ENCODE measurements around the gene CLK4. TPM values are rescaled to one million over a fixed set of nuclear protein-coding genes. Genes with fewer than 3 reads are reported as not detected.

CLK4 gene
- polyA plus RNA-seq, 2 of the 4 experiments (the other 2 are of a cell fraction), result 13.1 to 26.0 TPM

DNA sequence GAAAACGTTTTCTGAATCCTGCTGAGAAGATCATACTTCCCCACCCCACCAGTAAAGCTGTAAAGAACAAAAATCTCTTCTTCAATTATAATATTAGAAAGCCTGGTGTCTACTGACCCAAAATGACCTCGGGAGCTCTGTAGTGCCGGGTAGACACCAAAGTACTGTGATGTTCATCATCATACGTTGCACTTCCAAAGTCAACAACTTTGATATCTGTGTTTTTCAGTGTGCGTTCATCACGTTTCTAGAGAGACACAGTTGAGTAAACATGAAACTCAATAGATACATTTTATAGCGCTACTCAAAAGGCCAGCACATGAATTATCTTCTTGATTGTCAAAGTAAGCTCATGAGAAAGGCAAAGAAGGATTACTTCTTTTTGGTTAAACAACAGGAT is 14.6 kb downstream of the CLK4 start:
- Histone ChIP-seq H3K4me1 (no peaks in the 10 kb centered on the region), H3K4me3 (no peak overlapping the region), H3K4me2 (no peak overlapping the region), H3K9me3 (peaks cover 7% of the 10 kb centered on the region; the same call in 2 of the 3 replicates), H3K27ac (no peak overlapping the region)
- POLR2A ChIA-PET, result no interaction called here
- no peak for FAIRE-seq
- ATAC-seq, result no peak
- WGBS (ENCODE audit: missing lambda C conversion rate), result 91% methylated on average over 7 of the region's 7 CpGs
- no peak for DNase-seq (ENCODE audit: low read depth in 1 of 2, low spot score in 1 of 2)
- TF ChIP-seq RCOR1 (IDR thresholded peaks at IDR 0.05; ENCODE audit: low read depth, low read length), result no peak
- no peak for TF ChIP-seq BHLHE40 (IDR thresholded peaks at IDR 0.05; ENCODE audit: low read depth, low read length)
- TF ChIP-seq POLR2AphosphoS2 (conservative IDR thresholded peaks at IDR 0.05; ENCODE audit: low read length), result no peak
- TF ChIP-seq, protein P1, sequence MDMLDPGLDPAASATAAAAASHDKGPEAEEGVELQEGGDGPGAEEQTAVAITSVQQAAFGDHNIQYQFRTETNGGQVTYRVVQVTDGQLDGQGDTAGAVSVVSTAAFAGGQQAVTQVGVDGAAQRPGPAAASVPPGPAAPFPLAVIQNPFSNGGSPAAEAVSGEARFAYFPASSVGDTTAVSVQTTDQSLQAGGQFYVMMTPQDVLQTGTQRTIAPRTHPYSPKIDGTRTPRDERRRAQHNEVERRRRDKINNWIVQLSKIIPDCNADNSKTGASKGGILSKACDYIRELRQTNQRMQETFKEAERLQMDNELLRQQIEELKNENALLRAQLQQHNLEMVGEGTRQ (IDR thresholded peaks at IDR 0.05), result no peak
- TF ChIP-seq CBX8 (IDR thresholded peaks at IDR 0.05), result no peak
- TF ChIP-seq JUN (IDR thresholded peaks at IDR 0.05), result no peak
- TF ChIP-seq, protein P2, sequence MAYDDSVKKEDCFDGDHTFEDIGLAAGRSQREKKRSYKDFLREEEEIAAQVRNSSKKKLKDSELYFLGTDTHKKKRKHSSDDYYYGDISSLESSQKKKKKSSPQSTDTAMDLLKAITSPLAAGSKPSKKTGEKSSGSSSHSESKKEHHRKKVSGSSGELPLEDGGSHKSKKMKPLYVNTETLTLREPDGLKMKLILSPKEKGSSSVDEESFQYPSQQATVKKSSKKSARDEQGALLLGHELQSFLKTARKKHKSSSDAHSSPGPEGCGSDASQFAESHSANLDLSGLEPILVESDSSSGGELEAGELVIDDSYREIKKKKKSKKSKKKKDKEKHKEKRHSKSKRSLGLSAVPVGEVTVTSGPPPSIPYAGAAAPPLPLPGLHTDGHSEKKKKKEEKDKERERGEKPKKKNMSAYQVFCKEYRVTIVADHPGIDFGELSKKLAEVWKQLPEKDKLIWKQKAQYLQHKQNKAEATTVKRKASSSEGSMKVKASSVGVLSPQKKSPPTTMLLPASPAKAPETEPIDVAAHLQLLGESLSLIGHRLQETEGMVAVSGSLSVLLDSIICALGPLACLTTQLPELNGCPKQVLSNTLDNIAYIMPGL (CRISPR knock-in tag; IDR thresholded peaks at IDR 0.05; ENCODE audit: borderline replicate concordance), result no peak
- TF ChIP-seq, protein P3, sequence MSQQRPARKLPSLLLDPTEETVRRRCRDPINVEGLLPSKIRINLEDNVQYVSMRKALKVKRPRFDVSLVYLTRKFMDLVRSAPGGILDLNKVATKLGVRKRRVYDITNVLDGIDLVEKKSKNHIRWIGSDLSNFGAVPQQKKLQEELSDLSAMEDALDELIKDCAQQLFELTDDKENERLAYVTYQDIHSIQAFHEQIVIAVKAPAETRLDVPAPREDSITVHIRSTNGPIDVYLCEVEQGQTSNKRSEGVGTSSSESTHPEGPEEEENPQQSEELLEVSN (IDR thresholded peaks at IDR 0.05; ENCODE audit: borderline replicate concordance, low read depth), result no peak
- no peak for TF ChIP-seq HDAC2 (IDR thresholded peaks at IDR 0.05)
- TF ChIP-seq EHF (CRISPR knock-in tag; IDR thresholded peaks at IDR 0.05), result no peak
- no peak for TF ChIP-seq CHD4 (IDR thresholded peaks at IDR 0.05; ENCODE audit: borderline replicate concordance)
- TF ChIP-seq, protein P4, sequence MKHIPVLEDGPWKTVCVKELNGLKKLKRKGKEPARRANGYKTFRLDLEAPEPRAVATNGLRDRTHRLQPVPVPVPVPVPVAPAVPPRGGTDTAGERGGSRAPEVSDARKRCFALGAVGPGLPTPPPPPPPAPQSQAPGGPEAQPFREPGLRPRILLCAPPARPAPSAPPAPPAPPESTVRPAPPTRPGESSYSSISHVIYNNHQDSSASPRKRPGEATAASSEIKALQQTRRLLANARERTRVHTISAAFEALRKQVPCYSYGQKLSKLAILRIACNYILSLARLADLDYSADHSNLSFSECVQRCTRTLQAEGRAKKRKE (CRISPR knock-in tag; IDR thresholded peaks at IDR 0.05; ENCODE audit: low read depth), result no peak
- TF ChIP-seq ZC3H11A (IDR thresholded peaks at IDR 0.05), result no peak
- TF ChIP-seq, protein P5, sequence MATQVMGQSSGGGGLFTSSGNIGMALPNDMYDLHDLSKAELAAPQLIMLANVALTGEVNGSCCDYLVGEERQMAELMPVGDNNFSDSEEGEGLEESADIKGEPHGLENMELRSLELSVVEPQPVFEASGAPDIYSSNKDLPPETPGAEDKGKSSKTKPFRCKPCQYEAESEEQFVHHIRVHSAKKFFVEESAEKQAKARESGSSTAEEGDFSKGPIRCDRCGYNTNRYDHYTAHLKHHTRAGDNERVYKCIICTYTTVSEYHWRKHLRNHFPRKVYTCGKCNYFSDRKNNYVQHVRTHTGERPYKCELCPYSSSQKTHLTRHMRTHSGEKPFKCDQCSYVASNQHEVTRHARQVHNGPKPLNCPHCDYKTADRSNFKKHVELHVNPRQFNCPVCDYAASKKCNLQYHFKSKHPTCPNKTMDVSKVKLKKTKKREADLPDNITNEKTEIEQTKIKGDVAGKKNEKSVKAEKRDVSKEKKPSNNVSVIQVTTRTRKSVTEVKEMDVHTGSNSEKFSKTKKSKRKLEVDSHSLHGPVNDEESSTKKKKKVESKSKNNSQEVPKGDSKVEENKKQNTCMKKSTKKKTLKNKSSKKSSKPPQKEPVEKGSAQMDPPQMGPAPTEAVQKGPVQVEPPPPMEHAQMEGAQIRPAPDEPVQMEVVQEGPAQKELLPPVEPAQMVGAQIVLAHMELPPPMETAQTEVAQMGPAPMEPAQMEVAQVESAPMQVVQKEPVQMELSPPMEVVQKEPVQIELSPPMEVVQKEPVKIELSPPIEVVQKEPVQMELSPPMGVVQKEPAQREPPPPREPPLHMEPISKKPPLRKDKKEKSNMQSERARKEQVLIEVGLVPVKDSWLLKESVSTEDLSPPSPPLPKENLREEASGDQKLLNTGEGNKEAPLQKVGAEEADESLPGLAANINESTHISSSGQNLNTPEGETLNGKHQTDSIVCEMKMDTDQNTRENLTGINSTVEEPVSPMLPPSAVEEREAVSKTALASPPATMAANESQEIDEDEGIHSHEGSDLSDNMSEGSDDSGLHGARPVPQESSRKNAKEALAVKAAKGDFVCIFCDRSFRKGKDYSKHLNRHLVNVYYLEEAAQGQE (IDR thresholded peaks at IDR 0.05), result no peak
- TF ChIP-seq POLR2A (IDR thresholded peaks at IDR 0.05; ENCODE audit: low read length), result no peak
- no peak for TF ChIP-seq TP53 (CRISPR knock-in tag; IDR thresholded peaks at IDR 0.05)
- TF ChIP-seq, protein P6, sequence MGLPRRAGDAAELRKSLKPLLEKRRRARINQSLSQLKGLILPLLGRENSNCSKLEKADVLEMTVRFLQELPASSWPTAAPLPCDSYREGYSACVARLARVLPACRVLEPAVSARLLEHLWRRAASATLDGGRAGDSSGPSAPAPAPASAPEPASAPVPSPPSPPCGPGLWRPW (IDR thresholded peaks at IDR 0.05), result no peak
- CTCF ChIA-PET, result no interaction called here

DNA sequence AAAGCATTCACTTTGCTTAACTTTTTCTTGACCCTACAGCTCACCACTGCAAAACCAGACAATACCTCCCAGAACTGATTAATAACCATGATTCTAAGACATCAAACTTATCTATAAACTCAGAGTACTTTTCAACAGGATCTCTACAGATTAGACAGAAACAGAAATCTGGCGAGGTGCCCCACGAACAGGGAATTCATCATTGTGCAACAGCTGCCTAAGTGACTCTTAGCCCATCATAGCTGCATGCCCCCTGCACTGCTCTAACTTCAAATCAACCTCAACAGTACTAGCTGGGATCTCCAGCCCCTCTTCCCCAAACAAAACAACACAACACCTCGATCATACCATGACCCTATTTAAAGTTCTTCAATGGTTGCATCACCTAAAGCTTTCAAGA is 20.6 kb downstream of the CLK4 start:
- no peak overlapping the region for H3K4me2 ChIP-seq
- H3K4me3 ChIP-seq, result no peak overlapping the region
- FAIRE-seq, result no peak
- H3K9me3 ChIP-seq, result peaks cover 28% of the 10 kb centered on the region
- no peak for ATAC-seq
- DNase-seq (ENCODE audit: low read depth in 1 of 2, low spot score in 1 of 2), result no peak
- no peak overlapping the region for H3K27ac ChIP-seq
- no peak for TF ChIP-seq MAZ (IDR thresholded peaks at IDR 0.05; ENCODE audit: borderline replicate concordance, low read depth, low read length)
- no peak for TF ChIP-seq RARB (CRISPR knock-in tag; IDR thresholded peaks at IDR 0.05)
- TF ChIP-seq NPAS2 (CRISPR knock-in tag; IDR thresholded peaks at IDR 0.05; ENCODE audit: borderline replicate concordance), result no peak
- no peak for TF ChIP-seq SREBF2 (IDR thresholded peaks at IDR 0.05)
- no peak for TF ChIP-seq FOSB (CRISPR knock-in tag; IDR thresholded peaks at IDR 0.05)
- TF ChIP-seq, protein P7, sequence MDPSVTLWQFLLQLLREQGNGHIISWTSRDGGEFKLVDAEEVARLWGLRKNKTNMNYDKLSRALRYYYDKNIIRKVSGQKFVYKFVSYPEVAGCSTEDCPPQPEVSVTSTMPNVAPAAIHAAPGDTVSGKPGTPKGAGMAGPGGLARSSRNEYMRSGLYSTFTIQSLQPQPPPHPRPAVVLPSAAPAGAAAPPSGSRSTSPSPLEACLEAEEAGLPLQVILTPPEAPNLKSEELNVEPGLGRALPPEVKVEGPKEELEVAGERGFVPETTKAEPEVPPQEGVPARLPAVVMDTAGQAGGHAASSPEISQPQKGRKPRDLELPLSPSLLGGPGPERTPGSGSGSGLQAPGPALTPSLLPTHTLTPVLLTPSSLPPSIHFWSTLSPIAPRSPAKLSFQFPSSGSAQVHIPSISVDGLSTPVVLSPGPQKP (IDR thresholded peaks at IDR 0.05; ENCODE audit: low read depth, low read length), result no peak
- TF ChIP-seq ZSCAN20 (CRISPR knock-in tag; IDR thresholded peaks at IDR 0.05), result no peak
- TF ChIP-seq HDAC2 (IDR thresholded peaks at IDR 0.05), result no peak
- TF ChIP-seq HEYL (CRISPR knock-in tag; IDR thresholded peaks at IDR 0.05), result no peak
- TF ChIP-seq ZNF302 (CRISPR knock-in tag; IDR thresholded peaks at IDR 0.05), result no peak
- no peak for TF ChIP-seq SMC3 (IDR thresholded peaks at IDR 0.05)
- TF ChIP-seq FOSL2 (IDR thresholded peaks at IDR 0.05), result no peak
- TF ChIP-seq FOSL2 (CRISPR knock-in tag; IDR thresholded peaks at IDR 0.05), result no peak
- TF ChIP-seq POLR2AphosphoS2 (conservative IDR thresholded peaks at IDR 0.05; ENCODE audit: low read length), result no peak
- CTCF ChIA-PET, result interaction anchor here (1.5 kb wide), 1 partner anchor 10 kb away, joined by 4 read pairs; no protein-coding TSS in a partner anchor
- POLR2A ChIA-PET, result no interaction called here
- WGBS (ENCODE audit: missing lambda C conversion rate), result 98% methylated on average over 3 of the region's 3 CpGs
- H3K4me1 ChIP-seq, result no peaks in the 10 kb centered on the region
